ENCODE data around the gene RNPEPL1.
A peak's percentile ranks its signal among the peaks of the same experiment; 100 is the strongest.

Gene RNPEPL1

DNA sequence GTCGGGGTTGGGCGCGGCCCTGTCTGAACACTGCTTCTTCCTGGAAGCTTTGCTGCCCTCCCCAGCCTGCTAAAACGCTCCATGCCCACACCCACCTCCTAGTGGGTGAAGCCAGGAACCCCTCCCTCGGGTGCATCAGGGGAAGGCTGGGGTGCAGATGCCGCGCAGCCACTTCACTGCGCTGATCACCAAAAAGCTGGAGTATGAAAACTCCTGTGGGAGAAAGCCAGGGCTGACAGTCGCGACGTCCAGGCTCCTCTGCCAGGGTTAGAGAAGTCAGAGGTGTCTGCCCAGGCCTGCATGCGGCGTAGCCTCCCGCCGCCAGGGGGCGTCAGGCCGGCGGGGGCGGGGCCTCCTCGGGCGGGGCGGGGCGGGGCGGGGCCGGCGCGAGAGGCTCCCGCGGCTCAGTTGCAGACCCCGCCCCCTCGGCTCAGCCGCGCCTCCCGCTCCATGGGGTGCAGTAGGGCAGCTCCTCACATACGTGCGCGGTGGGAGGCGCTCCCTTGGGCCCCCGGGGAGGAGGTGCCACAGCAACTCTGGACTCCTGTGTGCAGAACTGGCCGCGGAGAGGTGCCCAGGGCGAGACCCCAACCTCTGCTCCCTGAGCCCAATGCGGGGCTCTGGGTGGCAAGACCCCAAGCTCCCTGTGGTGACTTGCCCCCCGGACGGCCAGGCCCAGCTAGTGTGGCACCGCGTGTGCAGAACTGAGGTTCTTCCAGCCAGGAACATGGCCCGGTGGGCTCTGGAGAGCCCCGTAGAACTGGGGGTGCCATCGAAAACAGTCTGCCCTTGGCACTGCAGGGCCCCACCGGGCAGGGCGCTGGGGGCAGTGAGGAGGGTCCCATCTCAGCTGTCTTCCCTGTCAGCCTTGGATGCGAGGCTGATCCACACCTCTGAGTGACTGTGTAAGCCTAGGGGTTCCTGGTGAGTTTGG lies 1.8 kb upstream of the RNPEPL1 start:
- DNase-seq, result peak; percentile 94

- peak; percentile 49 for DNase-seq
Observed at GRCh38 chr2:240567137-240567871, 980 bp upstream of the RNPEPL1 start.

DNA sequence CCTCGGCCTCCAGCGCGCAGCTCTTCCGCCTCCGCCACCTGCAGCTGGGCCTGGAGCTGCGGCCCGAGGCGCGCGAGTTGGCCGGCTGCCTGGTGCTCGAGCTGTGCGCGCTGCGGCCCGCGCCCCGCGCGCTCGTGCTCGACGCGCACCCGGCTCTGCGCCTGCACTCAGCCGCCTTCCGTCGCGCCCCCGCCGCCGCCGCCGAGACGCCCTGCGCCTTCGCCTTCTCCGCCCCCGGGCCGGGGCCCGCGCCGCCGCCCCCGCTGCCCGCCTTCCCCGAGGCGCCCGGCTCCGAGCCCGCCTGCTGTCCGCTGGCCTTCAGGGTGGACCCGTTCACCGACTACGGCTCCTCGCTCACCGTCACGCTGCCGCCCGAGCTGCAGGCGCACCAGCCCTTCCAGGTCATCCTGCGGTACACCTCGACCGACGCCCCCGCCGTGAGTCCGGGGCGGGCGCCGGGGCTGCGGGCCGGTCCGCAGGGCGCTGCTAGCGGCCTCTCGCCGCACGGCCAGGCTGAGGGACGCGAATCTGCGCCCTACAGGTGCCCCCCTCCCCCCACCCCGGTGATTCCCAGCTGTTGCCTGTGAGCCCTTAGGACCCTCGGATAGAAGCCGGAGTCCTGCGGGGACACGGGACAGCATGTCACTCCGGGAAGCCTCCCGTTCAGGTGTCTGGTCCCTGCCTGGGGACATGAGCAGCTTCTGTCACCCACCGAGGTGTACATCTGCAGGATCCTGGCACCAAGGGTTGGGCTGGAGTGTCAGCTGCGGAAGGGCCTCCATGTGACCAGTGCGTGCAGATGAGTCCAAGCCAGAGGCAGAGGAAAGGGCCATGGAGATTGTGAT lies 616 bp downstream of the RNPEPL1 start:
- DNase-seq, result no peak

GRCh38 chr2:240569523-240569997 lies 1.3 kb downstream of the RNPEPL1 start:
- no peak for DNase-seq

DNA sequence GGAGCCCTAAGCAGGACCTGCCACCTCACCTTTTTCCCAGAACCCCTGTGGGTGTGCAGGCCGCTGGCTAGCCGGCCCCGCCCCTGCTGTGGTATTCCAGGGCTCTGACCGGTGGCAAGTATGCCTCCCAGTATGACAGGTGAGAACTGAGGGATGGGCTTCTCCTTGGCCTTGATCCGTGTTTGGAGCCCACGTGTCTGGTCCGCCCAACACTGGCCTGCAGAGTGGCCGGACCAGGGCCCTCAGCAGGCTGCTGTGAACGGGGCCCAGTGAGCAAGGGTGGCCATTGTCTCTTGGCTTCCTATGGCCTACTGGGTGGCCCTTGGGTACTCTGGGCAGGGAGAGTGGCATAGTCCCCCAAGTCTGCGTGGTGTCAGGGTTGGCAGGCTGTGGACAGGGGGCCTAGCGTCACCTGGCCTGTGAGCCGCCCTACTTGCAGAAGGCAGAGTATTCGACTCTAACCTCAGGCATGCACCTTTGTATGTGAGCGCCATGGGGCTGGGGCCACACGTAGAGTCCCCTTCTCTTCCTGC lies 1.8 kb downstream of the RNPEPL1 start:
- no peak for DNase-seq

GRCh38 chr2:240570531-240571313 lies 2.4 kb downstream of the RNPEPL1 start:
- DNase-seq, result no peak

DNA sequence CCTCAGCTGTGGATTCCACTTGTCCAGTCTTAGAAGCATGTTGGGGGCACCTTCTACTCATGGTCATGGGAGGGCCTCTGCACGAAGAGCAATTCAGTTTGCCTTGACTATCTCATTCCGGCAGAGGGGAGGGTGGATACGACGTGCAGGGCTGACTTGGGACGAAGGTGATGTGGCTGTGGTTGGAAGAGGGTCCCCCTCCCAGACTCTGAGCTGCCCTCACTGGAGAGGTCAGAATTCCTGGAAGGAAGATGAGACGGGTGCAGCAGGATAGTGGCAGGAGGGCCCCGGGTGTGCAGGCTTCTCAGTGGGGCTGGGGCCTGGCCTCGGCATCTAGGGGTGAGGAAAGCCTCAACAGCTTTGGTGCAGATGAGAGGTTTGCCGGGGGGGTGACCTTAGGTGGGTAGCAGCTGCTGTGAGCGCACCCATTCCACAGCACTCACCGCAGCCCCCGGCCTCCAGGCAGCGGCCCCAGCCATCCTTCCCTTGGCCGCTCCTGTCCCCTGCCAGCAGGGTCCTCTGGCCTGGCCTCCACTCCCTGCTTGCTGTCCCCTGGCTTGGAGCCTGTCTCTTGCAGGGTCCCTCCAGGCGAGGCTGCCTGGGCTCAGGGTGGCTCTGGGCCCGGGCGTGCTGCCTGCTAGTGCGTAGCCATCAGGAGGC lies 3.2 kb downstream of the RNPEPL1 start:
- DNase-seq, result no peak

GRCh38 chr2:240572141-240573031 lies 4.1 kb downstream of the RNPEPL1 start:
- DNase-seq, result no peak

GRCh38 chr2:240573071-240573515 lies 4.8 kb downstream of the RNPEPL1 start:
- no peak for DNase-seq

DNA sequence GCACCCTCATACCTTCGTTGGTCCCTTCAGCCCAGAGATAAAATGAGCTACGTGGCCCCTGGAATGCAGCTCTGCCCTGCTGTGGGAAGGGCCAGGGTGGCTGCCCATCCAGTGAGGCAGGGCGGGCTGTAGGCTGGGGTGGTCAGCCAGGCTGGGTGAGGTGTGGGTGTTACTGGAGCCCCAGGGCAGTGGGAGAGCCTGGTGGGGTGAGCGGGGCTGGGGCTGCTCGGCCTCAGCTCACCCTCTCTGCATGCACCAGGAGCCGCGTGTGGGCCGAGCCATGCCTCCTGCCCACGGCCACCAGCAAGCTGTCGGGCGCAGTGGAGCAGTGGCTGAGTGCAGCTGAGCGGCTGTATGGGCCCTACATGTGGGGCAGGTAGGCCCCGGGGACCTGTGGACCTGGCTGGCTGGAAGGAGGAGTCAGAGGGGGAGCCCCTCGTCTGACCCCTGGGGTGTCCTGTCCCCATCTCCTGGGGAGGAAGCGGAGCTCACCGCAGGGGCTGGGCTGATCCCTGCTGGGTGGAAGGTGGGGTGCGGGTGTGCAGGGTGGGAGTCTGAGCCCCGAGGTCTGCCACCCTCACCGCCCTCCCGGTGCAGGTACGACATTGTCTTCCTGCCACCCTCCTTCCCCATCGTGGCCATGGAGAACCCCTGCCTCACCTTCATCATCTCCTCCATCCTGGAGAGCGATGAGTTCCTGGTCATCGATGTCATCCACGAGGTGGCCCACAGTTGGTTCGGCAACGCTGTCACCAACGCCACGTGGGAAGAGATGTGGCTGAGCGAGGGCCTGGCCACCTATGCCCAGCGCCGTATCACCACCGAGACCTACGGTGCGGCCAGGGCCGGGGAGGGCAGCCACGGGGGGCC lies 5.5 kb downstream of the RNPEPL1 start:
- no peak for DNase-seq

DNA sequence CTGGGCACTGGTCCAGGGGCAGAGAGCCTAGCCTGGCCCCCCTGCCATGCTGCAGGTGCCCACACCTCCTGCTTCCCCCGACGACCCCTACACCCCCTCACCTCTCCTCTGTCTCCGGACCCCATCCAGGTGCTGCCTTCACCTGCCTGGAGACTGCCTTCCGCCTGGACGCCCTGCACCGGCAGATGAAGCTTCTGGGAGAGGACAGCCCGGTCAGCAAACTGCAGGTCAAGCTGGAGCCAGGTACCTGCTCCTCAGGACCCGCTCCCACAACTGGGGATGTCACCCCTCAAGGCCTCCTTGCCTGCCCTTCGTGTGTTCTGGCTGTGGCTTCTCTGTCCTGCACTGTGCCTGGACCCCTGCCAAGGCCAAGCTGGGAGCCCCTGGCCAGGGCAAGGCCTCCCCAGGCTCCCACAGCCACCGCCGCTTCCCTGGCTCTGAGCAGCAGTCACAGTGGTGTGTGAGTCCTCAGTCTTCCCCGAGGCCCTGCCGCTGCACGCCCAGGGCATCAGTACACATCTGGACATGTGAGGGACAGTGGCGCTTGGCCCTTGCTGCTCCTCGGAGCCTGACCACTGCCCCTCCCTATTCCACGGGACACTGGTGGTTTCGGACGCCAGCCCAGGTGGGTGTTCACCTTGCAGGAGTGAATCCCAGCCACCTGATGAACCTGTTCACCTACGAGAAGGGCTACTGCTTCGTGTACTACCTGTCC lies 6.3 kb downstream of the RNPEPL1 start:
- no peak for DNase-seq

GRCh38 chr2:240575101-240575965 lies 7.0 kb downstream of the RNPEPL1 start:
- DNase-seq, result no peak

DNA sequence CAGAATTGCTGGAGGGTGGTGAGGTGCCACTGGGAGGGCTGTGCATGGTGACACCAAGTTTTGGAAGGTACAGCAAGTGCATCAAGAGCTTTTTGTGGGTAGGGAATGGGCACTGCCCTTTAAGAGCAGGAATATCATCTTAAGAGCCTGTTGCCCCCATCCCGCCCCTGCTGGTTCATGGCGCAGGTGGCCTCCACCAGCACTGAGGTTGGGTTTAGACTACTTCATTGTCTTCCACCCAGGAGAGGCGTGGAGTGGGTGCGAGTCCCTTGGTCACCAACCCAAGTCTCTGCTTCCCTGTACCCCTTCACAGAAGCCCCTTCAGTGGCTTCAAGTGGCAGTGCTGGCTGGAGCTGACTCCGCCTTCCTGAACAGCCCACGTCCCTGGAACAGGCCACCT lies 7.8 kb downstream of the RNPEPL1 start:
- DNase-seq, result no peak

DNA sequence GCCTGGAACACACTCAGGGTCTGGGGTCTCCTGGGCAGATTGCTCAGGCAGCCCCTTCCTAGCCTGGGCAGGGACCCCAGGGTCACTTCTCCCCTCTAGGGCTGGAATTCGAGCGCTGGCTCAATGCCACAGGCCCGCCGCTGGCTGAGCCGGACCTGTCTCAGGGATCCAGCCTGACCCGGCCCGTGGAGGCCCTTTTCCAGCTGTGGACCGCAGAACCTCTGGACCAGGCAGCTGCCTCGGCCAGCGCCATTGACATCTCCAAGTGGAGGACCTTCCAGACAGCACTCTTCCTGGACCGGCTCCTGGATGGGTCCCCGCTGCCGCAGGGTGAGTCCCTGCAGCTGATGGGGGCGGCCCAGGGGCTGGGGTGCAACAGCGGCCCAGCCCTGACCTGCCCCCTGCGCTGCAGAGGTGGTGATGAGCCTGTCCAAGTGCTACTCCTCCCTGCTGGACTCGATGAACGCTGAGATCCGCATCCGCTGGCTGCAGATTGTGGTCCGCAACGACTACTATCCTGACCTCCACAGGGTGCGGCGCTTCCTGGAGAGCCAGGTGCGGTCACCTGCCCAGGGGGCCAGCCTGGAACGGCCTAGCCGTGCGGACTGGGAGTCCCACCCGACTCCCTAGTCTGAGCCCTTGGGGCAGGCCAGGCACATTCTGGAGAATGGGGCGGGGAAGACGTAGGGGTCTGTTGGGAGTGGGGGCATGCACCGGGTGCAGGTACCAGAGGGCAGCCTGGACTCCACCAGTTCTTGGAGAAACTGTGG lies 8.3 kb downstream of the RNPEPL1 start:
- no peak for DNase-seq

DNA sequence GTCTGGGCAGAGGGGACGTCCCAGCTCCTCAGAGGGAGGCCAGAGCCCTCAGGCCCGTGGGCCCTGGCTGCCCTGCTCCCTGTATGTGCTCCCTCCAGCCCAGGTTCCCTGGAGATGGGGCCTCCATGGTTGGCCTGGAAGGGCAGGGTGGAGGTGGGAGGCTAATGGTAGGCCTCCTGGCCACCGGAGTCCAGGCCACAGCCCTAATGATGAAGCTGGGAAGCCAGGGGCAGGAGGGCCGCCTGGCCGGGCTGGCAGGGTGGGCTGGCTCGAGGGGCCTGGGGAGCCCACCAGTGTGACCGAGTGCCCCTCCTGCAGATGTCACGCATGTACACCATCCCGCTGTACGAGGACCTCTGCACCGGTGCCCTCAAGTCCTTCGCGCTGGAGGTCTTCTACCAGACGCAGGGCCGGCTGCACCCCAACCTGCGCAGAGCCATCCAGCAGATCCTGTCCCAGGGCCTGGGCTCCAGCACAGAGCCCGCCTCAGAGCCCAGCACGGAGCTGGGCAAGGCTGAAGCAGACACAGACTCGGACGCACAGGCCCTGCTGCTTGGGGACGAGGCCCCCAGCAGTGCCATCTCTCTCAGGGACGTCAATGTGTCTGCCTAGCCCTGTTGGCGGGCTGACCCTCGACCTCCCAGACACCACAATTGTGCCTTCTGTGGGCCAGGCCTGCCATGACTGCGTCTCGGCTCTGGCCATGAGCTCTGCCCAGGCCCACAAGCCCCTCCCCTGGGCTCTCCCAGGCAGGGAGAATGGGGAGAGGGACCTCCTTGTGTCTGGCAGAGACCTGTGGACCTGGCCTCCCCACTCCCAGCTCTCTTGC lies 9.2 kb downstream of the RNPEPL1 start:
- DNase-seq, result no peak

DNA sequence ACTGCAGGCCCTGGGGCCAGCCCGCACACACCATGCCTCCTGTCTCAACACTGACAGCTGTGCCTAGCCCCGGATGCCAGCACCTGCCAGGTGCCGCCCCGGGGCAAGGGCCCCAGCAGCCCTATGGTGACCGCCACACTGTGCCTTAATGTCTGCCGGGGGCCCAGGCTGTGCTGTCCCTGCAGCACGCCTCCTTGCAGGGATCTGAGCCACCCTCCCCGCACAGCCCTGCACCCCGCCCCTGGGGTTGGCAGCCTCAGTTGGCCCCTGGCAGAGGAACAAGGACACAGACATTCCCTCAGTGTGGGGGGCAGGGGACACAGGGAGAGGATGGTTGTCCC lies 9.8 kb downstream of the RNPEPL1 start:
- DNase-seq, result no peak
